ENCODE measurements around the gene D2HGDH.
"Not testable (repeated sequence)": the region's sequence is repeated elsewhere in the genome, so short reads cannot be mapped to it uniquely, and the experiment has no call there.

D2HGDH gene

GRCh38 chr2:241748468-241749256 is 14.2 kb downstream of the D2HGDH start:
- no peak for DNase-seq (ENCODE audit: low spot score)

- no peak for DNase-seq (ENCODE audit: low spot score)
Observed at GRCh38 chr2:241750076-241750840, 15.8 kb downstream of the D2HGDH start.

GRCh38 chr2:241751152-241751551 is 16.7 kb downstream of the D2HGDH start:
- no peak for DNase-seq (ENCODE audit: low spot score)

- no peak for DNase-seq (ENCODE audit: low spot score)
Observed at GRCh38 chr2:241751776-241752175, 17.3 kb downstream of the D2HGDH start.

- no peak for DNase-seq (ENCODE audit: low spot score)
Observed at GRCh38 chr2:241752253-241752652, 17.8 kb downstream of the D2HGDH start.

GRCh38 chr2:241752689-241753276 is 18.4 kb downstream of the D2HGDH start:
- DNase-seq (ENCODE audit: low spot score), result no peak

- no peak for DNase-seq (ENCODE audit: low spot score)
Observed at GRCh38 chr2:241753493-241753892, 19.1 kb downstream of the D2HGDH start.

GRCh38 chr2:241754042-241754441 is 19.6 kb downstream of the D2HGDH start:
- no peak for DNase-seq (ENCODE audit: low spot score)

GRCh38 chr2:241755166-241755565 is 20.7 kb downstream of the D2HGDH start:
- no peak for DNase-seq (ENCODE audit: low spot score)

- DNase-seq (ENCODE audit: low spot score), result no peak
Observed at GRCh38 chr2:241755777-241756176, 21.3 kb downstream of the D2HGDH start.

GRCh38 chr2:241759067-241759807 is 24.8 kb downstream of the D2HGDH start:
- DNase-seq (ENCODE audit: low spot score), result no peak

GRCh38 chr2:241759893-241760292 is 25.5 kb downstream of the D2HGDH start:
- not testable (repeated sequence) for DNase-seq (ENCODE audit: low spot score)

- DNase-seq (ENCODE audit: low spot score), result no peak
Observed at GRCh38 chr2:241760301-241760771, 25.9 kb downstream of the D2HGDH start.

- DNase-seq (ENCODE audit: low spot score), result no peak
Observed at GRCh38 chr2:241762321-241762932, 28.0 kb downstream of the D2HGDH start.

GRCh38 chr2:241762933-241763369 is 28.5 kb downstream of the D2HGDH start:
- DNase-seq (ENCODE audit: low spot score), result no peak

GRCh38 chr2:241763551-241764274 is 29.3 kb downstream of the D2HGDH start:
- DNase-seq (ENCODE audit: low spot score), result no peak

GRCh38 chr2:241764275-241765241 is 30.1 kb downstream of the D2HGDH start:
- DNase-seq (ENCODE audit: low spot score), result no peak

GRCh38 chr2:241767464-241768250 is 33.2 kb downstream of the D2HGDH start:
- DNase-seq (ENCODE audit: low spot score), result no peak

GRCh38 chr2:241768251-241768711 is 33.9 kb downstream of the D2HGDH start:
- DNase-seq (ENCODE audit: low spot score), result no peak
